Stimulated activated CD4-positive, alpha-beta T cell treated with anti-CD3 and anti-CD28 coated beads, Interleukin-15, amount 100 ng/mL, for 24 hours (primary cell): Measurements from ENCODE around the gene OPRL1.

ENCODE experiments used
- DNase-seq: peaks from one replicate; pipeline ENCODE4 v3.0.0-alpha.2; 2020

OPRL1 gene

GRCh38 chr20:64080013-64080812, at the start of gene OPRL1:
Gene OPRL1 (plus strand): TSS chr20:64080082. CDS start chr20:64092721, 12,639 bp downstream.
- no peak for DNase-seq

- no peak for DNase-seq
These were observed 49.3 kb upstream of the OPRL1 start for GRCh38 chr20:64030371-64031134.

DNA sequence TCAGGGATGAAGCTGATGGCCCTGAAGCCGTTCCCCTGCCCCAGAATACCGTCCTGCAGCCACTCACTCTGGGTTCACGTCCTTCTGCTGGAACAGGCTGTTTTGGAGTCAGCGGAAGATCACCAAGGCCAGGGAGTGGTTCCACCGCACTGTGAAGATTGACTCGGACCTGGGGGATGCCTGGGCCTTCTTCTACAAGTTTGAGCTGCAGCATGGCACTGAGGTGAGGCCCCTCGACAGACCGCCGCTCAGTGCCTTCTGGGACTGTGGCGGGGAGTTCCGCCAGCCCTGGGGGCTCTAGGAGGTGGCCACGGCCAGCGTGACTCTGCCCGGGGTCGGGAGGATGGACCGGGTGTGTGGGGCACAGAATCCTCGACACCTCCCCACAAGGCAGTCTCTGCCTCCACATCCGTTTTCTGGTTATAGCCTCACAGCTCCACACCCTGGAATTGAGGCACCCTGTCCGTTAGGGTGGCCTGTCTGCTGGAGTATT, 48.0 kb upstream of the OPRL1 start:
- DNase-seq = no peak

DNA sequence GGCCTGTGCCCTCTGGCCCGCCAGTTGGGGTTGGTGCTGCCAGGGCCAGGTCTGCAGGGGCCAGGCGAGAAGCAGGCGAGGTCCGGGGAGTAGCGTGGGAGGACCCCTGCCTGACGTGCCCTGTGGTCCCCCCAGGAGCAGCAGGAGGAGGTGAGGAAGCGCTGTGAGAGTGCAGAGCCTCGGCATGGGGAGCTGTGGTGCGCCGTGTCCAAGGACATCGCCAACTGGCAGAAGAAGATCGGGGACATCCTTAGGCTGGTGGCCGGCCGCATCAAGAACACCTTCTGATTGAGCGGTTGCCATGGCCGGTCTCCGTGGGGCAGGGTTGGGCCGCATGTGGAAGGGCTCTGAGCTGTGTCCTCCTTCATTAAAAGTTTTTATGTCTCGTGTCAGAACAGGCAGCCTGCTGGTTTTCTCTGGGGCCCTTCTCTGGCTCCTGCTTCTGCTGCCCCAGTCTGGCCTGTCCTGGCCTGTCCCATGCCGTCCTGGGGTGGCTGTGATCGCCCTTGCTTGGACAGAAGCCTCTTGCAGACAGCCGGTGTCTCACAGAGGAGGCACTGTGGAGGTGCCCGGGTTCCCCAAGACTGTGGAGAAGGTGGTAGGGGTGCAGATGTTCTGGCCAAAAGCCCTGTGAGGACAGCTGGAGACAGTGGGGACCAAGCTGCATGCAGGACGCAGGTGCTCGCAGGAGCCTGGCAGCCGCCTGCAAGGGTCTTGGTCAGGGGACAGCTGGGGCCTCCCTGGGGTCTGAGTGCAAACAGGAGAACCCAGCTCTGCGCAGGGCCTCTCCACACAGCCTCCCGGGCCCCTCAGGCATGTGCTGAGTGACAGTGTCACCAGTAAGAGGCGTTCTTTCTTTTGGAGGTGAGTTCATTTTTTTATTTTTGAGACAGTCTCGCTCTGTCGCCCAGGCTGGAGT, 46.9 kb upstream of the OPRL1 start:
- DNase-seq = no peak

DNA sequence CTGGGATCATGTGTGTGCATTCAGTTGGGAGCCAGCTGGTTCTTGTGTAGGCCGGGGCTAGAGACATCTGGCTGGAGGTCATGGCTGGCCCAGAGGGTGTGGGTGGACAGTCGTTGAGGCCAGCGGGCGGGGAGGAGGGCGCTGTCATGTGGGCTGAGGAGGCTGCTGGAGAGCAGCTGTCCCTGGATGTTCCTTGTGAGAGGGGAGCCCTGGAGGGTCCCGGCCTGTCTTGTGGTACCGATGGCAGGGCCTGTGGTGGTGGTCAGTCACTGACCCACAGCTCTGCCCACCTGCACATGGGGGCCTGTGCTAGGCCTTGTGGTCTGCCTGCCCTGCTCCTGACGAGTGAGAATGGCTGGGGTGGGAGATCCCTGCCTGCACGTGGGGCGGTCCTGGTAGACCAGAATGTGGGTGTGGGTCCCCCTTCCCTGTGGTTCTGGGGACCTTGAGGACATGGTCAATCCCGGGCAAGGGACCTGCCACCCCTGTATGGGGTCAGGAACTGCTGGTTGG, 45.8 kb upstream of the OPRL1 start:
- no peak for DNase-seq

DNA sequence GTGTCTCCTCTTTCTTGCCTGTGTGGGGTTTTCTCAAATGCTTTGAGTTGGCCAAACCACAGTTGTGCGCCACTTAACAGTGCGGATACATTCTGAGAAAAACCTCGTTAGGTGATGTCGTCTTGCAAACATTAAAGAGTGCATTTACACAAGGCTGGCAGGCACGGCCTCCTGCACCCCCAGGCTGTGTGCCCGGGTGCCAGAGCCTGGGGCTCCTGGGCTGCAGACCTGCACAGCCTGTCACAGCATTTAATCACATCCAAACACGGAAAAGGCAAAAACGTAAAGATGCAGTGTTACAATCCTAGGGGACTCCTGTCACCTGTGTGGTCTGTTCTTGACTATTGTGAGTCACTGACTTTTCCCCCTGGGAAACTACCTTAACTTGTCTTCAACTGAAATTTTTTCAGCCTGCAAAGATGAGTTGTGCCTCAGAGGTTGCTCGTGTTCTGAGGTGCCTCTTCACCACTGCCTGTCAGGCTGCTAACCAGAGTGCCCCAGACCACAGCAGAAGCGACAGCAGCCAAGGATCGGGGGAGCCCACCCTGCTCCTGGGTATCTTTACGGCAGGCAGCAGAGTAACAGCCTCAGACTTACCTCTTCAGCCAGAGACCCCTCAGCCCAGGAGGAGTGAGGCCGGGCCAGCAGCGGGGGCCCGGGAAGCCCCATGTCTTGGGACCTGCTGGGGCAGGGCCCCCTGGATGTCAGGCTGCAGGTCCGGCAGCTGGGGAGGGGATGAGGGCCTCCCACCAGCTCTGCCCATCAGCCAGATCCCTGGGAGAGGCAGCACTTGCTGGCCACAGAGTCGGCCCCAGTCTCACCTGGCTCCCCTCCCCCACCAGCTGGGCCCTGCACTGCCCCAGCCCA, 44.6 kb upstream of the OPRL1 start:
- peak; percentile 38 for DNase-seq

GRCh38 chr20:64035933-64036345, 43.9 kb upstream of the OPRL1 start, which contains the start of gene C20orf204:
Gene C20orf204 (plus strand): TSS chr20:64036182. CDS start chr20:64036324, 142 bp downstream.
- no peak for DNase-seq

DNA sequence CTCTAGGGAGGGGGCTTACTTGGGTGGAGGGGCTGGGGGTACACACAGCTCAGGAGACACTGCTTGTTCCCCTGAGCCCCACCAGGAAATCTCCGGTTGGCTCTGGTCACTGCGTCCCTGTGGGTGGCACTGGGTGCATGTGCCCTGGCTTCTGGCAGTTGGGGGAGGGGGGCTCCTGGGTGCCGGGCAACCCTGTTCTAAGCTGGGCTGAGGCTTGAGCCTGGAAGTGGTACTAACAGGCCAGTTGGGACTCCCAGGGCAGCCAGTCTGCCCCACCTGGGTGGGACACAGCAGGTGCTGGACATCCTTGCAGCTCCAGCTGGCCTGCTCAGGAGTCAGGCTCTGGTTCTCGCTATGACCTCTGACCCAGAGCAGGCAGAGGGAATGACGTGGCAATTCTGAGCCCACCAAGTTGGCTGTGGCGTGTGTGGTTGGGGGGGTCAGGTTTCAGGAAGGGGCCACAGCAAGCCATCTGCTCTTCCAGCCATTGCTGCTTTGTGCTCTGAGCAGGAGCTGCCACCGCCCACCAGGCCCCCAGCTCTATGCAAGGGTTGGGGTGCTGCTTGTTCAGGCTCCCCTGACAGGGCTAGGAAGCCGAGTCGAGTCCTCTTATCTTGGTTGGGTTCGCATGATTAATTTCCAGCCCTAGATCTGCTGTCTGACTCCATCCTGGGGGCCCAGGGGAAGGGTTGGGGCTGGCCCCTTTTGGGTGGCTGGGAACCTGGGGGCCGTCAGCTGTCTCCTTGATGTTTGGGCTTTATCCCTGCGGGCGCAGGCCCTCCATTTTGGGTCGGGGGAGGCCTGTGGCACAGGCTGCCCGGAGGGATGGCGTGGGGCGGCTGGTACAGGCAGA, 43.3 kb upstream of the OPRL1 start:
- DNase-seq = no peak

DNA sequence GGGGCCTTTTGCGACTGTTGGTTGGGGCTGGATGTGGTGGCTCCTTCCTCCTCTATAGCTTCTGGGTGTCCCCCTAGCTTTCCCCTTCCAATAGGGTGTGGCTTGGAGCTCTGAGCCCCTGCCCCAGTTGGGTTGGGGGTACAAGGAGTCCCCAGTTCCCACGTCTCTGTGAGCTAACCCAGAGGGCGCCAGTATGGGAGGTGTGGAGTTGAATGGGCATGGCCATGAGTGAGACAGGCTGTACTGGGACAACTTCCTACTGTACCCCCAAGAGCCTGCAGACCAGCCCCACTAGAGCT, 42.7 kb upstream of the OPRL1 start:
- DNase-seq = no peak

DNA sequence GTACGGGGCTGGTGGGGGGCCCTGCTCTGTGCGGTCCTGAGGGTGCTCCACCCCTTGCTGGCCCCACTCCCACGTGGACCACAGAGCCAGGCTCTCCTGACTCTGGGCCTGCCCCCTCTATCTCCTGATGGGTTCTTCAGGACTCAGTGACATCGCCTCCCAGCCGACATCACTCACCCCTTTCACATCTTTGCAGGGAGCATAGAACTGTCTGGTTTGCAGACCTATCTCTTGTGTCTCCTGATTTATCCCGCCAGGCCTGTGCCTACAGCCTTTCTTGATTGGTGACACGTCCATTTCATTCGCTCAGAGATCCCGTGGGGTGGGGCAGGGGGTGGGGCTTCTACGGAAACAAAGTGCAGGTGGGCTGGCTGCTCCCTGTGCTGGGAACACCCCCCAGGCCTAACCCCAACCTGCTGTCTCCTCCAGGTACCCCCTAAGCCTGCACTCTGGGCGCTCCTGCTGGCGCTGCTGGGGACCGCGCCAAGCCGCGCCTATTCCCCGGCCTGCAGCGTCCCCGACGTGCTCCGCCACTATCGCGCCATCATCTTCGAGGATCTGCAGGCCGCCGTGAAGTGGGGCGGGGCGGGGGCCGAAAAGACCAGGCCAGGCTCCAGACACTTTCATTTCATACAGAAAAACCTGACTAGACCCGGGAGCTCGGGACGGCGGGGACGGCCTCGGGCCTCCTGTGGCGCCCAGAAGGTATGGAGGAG, 42.2 kb upstream of the OPRL1 start:
- DNase-seq = no peak

- no peak for DNase-seq
These were observed 41.7 kb upstream of the OPRL1 start for GRCh38 chr20:64038224-64038564.

- DNase-seq = peak; percentile 86
These were observed 41.2 kb upstream of the OPRL1 start for GRCh38 chr20:64038565-64039292.

- no peak for DNase-seq
These were observed 40.4 kb upstream of the OPRL1 start for GRCh38 chr20:64039293-64040160.

- DNase-seq = no peak
These were observed 39.4 kb upstream of the OPRL1 start for GRCh38 chr20:64040231-64041039.

GRCh38 chr20:64041040-64041780, 38.7 kb upstream of the OPRL1 start:
- no peak for DNase-seq

- DNase-seq = no peak
These were observed 38.2 kb upstream of the OPRL1 start for GRCh38 chr20:64041781-64042053.
